CD4-positive, alpha-beta T cell (primary cell): ENCODE data around the gene VPS33B. TPM values are rescaled to one million over a fixed set of nuclear protein-coding genes. Genes with fewer than 3 reads are reported as not detected.

ENCODE experiments used
- ATAC-seq: fragments of 200-7000 bp; cut with Tn5 transposase; one replicate; pipeline ENCODE4 v1.10.0; 2022; ENCODE audit warnings: mild to moderate bottlenecking; ENCODE audit not compliant: poor library complexity
- CTCF ChIA-PET: fragments of 350-600 bp; sonication (Branson Sonifier 250); formaldehyde crosslinking; loops from one replicate; lab custom pipeline; 2021; ENCODE audit warnings: antibody characterized with exemption, inconsistent platforms; lab: Charles Lee
- POLR2A ChIA-PET: fragments of 350-600 bp; sonication (Branson Sonifier 250); formaldehyde crosslinking; loops from one replicate; lab custom pipeline; 2021; ENCODE audit warnings: antibody characterized with exemption, inconsistent platforms; lab: Charles Lee
- DNase-seq, 14 experiments: peaks; one replicate each; pipeline ENCODE4 v3.0.0-alpha.2; 2013 to 2020; ENCODE audit warnings: mixed read lengths in 2 of 14
- H3K27ac ChIP-seq, 2 donors: one replicate each; pipeline versions ENCODE4 v1.5.1 to v1.7.0; 2013; ENCODE audit warnings: low read length in 2 of 2, low read depth in 1 of 2, mild to moderate bottlenecking in 1 of 2
- H3K27me3 ChIP-seq, 2 experiments: 1 replicate in 1 of 2; 2 replicates in 1 of 2; pipeline versions ENCODE4 v1.6.1 to v1.7.0; 2013; ENCODE audit warnings: low read length in 2 of 2, control low read depth in 1 of 2, mild to moderate bottlenecking in 1 of 2, moderate library complexity in 1 of 2; ENCODE audit not compliant: insufficient read depth in 2 of 2, control insufficient read depth in 1 of 2
- H3K36me3 ChIP-seq: one replicate; pipeline ENCODE4 v1.6.1; 2013; ENCODE audit warnings: low read length, control low read depth; ENCODE audit not compliant: insufficient read depth
- H3K4me1 ChIP-seq: one replicate; pipeline ENCODE4 v1.6.1; 2013; ENCODE audit warnings: low read length, control low read depth; ENCODE audit not compliant: insufficient read depth
- H3K4me3 ChIP-seq: one replicate; pipeline ENCODE4 v1.5.1; 2013; ENCODE audit warnings: mild to moderate bottlenecking, low read length, moderate library complexity
- H3K9me3 ChIP-seq, 2 experiments: 1 replicate in 1 of 2; 2 replicates in 1 of 2; pipeline versions ENCODE4 v1.6.1 to v1.7.0; 2013; ENCODE audit warnings: low read length in 2 of 2, mild to moderate bottlenecking in 2 of 2, control low read depth in 1 of 2, moderate library complexity in 1 of 2; ENCODE audit not compliant: control insufficient read depth in 1 of 2, insufficient read depth in 1 of 2
- H3K27ac Mint-ChIP-seq: one replicate; pipeline ENCODE4 v1.8.0; 2020; ENCODE audit warnings: mixed read lengths
- H3K27me3 Mint-ChIP-seq: one replicate; pipeline ENCODE4 v1.8.0; 2021; ENCODE audit warnings: mixed read lengths
- H3K36me3 Mint-ChIP-seq: one replicate; pipeline ENCODE4 v1.8.0; 2021; ENCODE audit warnings: low read depth, mixed read lengths
- H3K4me1 Mint-ChIP-seq: one replicate; pipeline ENCODE4 v1.8.0; 2021; ENCODE audit warnings: low read depth, mixed read lengths
- H3K4me3 Mint-ChIP-seq: one replicate; pipeline ENCODE4 v1.8.0; 2020; ENCODE audit warnings: mild to moderate bottlenecking, mixed read lengths
- H3K9me3 Mint-ChIP-seq: one replicate; pipeline ENCODE4 v1.8.0; 2020; ENCODE audit warnings: mixed read lengths
- CTCF ChIP-seq: fragments of 200-600 bp; IDR thresholded peaks from one replicate; pipeline ENCODE4 v1.8.0; 2022; ENCODE audit warnings: antibody characterized with exemption, mild to moderate bottlenecking
- intact Hi-C, 2 experiments: fragments of 100-400 bp; cut with DNase I in 1 of 2; cut with micrococcal nuclease in 1 of 2; formaldehyde crosslinking; loops; one replicate each; pipeline versions ENCODE4 v1.15.1 to v1.9.0; 2023 to 2025; cut with DNase I, micrococcal nuclease
- total RNA-seq, 174 experiments: library from RNA in 2 of 174; stranded (reverse) in 2 of 174; gene quantifications; one replicate each; pipeline ENCODE4 v1.2.3 and lab custom pipeline; 2021 to 2026

VPS33B gene
- total RNA-seq, 2 experiments from 2014 or later: 17.2 to 23.8 TPM

- TF ChIP-seq CTCF: no peak
- no peak for ATAC-seq
- H3K36me3 Mint-ChIP-seq: no peaks in the 10 kb centered on the region
- H3K27ac Mint-ChIP-seq: no peak overlapping the region
- no peak overlapping the region for H3K4me3 Mint-ChIP-seq
- no peak overlapping the region for H3K4me3 ChIP-seq
- no peaks in the 10 kb centered on the region for H3K4me1 ChIP-seq
- no peaks in the 10 kb centered on the region for H3K9me3 ChIP-seq
- no peak overlapping the region for H3K27ac ChIP-seq
- no peak for DNase-seq
- peaks cover 49% of the 10 kb centered on the region for H3K27me3 Mint-ChIP-seq
- ChIA-PET POLR2A (no interaction called here), CTCF (no interaction called here)
- H3K4me1 Mint-ChIP-seq: no peaks in the 10 kb centered on the region
- no peaks in the 10 kb centered on the region for H3K27me3 ChIP-seq
- H3K9me3 Mint-ChIP-seq: no peaks in the 10 kb centered on the region
- intact Hi-C loops: no loop called here
- H3K36me3 ChIP-seq: no peaks in the 10 kb centered on the region
Measured at GRCh38 chr15:91068966-91069365, 46.6 kb upstream of the VPS33B start.

- Mint-ChIP-seq H3K27ac (no peak overlapping the region), H3K4me3 (no peak overlapping the region), H3K36me3 (no peaks in the 10 kb centered on the region), H3K4me1 (no peaks in the 10 kb centered on the region), H3K27me3 (peaks cover 49% of the 10 kb centered on the region), H3K9me3 (no peaks in the 10 kb centered on the region)
- ChIA-PET CTCF (no interaction called here), POLR2A (no interaction called here)
- TF ChIP-seq CTCF: no peak
- H3K4me1 ChIP-seq: no peaks in the 10 kb centered on the region
- H3K4me3 ChIP-seq: no peak overlapping the region
- H3K27ac ChIP-seq: no peak overlapping the region
- intact Hi-C loops: no loop called here
- no peaks in the 10 kb centered on the region for H3K9me3 ChIP-seq
- no peaks in the 10 kb centered on the region for H3K27me3 ChIP-seq
- no peak for ATAC-seq
- DNase-seq: no peak
- no peaks in the 10 kb centered on the region for H3K36me3 ChIP-seq
Measured at GRCh38 chr15:91068436-91068835, 46.0 kb upstream of the VPS33B start.

GRCh38 chr15:91067036-91067435 lies 44.6 kb upstream of the VPS33B start:
- Histone ChIP-seq H3K27ac (no peak overlapping the region), H3K4me1 (no peaks in the 10 kb centered on the region), H3K4me3 (no peak overlapping the region), H3K9me3 (no peaks in the 10 kb centered on the region), H3K27me3 (no peaks in the 10 kb centered on the region), H3K36me3 (no peaks in the 10 kb centered on the region)
- ChIA-PET CTCF (no interaction called here), POLR2A (no interaction called here)
- DNase-seq (no peak), ATAC-seq (no peak)
- Mint-ChIP-seq H3K27me3 (peaks cover 44% of the 10 kb centered on the region), H3K36me3 (no peaks in the 10 kb centered on the region), H3K4me1 (no peaks in the 10 kb centered on the region), H3K9me3 (no peaks in the 10 kb centered on the region), H3K27ac (no peak overlapping the region), H3K4me3 (no peak overlapping the region)
- intact Hi-C loops: no loop called here
- no peak for TF ChIP-seq CTCF
